HT1080 (cell line): ENCODE results near the gene NECAB2. TPM values are rescaled to one million over a fixed set of nuclear protein-coding genes. Genes with fewer than 3 reads are reported as not detected.

Experiments used
- DNase-seq: peaks from one replicate; pipeline ENCODE4 v3.0.0-alpha.2; 2015; ENCODE audit warnings: low read depth
- total RNA-seq: library from RNA; depleted of rRNA; stranded (reverse); fragments of >200 nt; shearing (Covaris generic); gene quantifications from 2 replicates; pipeline ENCODE4 v1.2.3, GENCODE V29; 2014

NECAB2 gene
- total RNA-seq, 1 experiment from 2014 or later: not detected

- no peak for DNase-seq
Measured at GRCh38 chr16:83983491-83983890, 15.4 kb downstream of the NECAB2 start.

GRCh38 chr16:83989300-83989699 lies 21.3 kb downstream of the NECAB2 start:
- no peak for DNase-seq

GRCh38 chr16:83990492-83990891 lies 22.4 kb downstream of the NECAB2 start:
- no peak for DNase-seq

GRCh38 chr16:83992624-83993023 lies 24.6 kb downstream of the NECAB2 start:
- peak; percentile 11 for DNase-seq

- DNase-seq: peak; percentile 77
Measured at GRCh38 chr16:83994087-83994486, 26.0 kb downstream of the NECAB2 start.

- DNase-seq: no peak
Measured at GRCh38 chr16:83994703-83995102, 26.7 kb downstream of the NECAB2 start.

- no peak for DNase-seq
Measured at GRCh38 chr16:83995754-83996153, 27.7 kb downstream of the NECAB2 start.

- DNase-seq: no peak
Measured at GRCh38 chr16:83996481-83997252, 28.6 kb downstream of the NECAB2 start.

GRCh38 chr16:83998091-83998490 lies 30.0 kb downstream of the NECAB2 start:
- DNase-seq: no peak

GRCh38 chr16:84000989-84001642 lies 33.1 kb downstream of the NECAB2 start:
- peak; percentile 29 for DNase-seq

GRCh38 chr16:84001726-84002125 lies 33.7 kb downstream of the NECAB2 start:
- no peak for DNase-seq

- no peak for DNase-seq
Measured at GRCh38 chr16:84003038-84003437, 35.0 kb downstream of the NECAB2 start.

- DNase-seq: no peak
Measured at GRCh38 chr16:84004442-84004841, 36.4 kb downstream of the NECAB2 start.

GRCh38 chr16:84005391-84005790 lies 37.3 kb downstream of the NECAB2 start:
- no peak for DNase-seq

- no peak for DNase-seq
Measured at GRCh38 chr16:84007520-84007919, 39.5 kb downstream of the NECAB2 start.

- no peak for DNase-seq
Measured at GRCh38 chr16:84007965-84008364, 39.9 kb downstream of the NECAB2 start.

- DNase-seq: no peak
Measured at GRCh38 chr16:84009282-84009681, 41.2 kb downstream of the NECAB2 start.

GRCh38 chr16:84013787-84014569 lies 45.9 kb downstream of the NECAB2 start:
- peak; percentile 69 for DNase-seq

GRCh38 chr16:84014570-84015327 lies 46.7 kb downstream of the NECAB2 start:
- DNase-seq: no peak

GRCh38 chr16:84015399-84015798 lies 47.4 kb downstream of the NECAB2 start:
- DNase-seq: no peak

GRCh38 chr16:84016477-84016876 lies 48.4 kb downstream of the NECAB2 start:
- no peak for DNase-seq
